ENCODE results near the gene WDR88. TPM values are rescaled to one million over a fixed set of nuclear protein-coding genes. Genes with fewer than 3 reads are reported as not detected.

The WDR88 gene
- polyA plus RNA-seq, 2 of the 4 experiments (the other 2 are of a cell fraction) = 0.04 TPM; not detected in 1

DNA sequence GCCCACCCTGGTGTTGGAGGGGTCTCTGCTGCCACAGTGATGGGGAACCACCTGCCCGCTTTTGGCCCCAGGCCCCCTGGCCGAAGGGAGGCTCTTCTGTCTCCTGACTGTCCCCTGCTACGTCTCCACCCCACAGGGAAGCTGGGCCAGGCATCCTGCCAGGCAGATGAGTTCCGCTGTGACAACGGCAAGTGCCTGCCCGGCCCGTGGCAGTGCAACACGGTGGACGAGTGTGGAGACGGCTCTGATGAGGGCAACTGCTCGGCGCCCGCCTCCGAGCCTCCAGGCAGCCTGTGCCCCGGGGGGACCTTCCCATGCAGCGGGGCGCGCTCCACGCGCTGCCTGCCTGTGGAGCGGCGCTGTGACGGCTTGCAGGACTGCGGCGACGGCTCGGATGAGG is 73.2 kb downstream of the WDR88 start:
- Histone ChIP-seq H3K27ac (no peak overlapping the region), H3K4me3 (no peak overlapping the region), H3K4me1 (no peaks in the 10 kb centered on the region), H3K9me3 (no peaks in the 10 kb centered on the region), H3K4me2 (no peak overlapping the region)
- TF ChIP-seq RAD21 (conservative IDR thresholded peaks at IDR 0.05 in 1 of 2, IDR thresholded peaks at IDR 0.05 in 1 of 2) = no peak
- TF ChIP-seq, protein P1, sequence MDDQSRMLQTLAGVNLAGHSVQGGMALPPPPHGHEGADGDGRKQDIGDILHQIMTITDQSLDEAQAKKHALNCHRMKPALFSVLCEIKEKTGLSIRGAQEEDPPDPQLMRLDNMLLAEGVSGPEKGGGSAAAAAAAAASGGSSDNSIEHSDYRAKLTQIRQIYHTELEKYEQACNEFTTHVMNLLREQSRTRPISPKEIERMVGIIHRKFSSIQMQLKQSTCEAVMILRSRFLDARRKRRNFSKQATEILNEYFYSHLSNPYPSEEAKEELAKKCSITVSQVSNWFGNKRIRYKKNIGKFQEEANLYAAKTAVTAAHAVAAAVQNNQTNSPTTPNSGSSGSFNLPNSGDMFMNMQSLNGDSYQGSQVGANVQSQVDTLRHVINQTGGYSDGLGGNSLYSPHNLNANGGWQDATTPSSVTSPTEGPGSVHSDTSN (IDR thresholded peaks at IDR 0.05) = no peak
- CTCF ChIA-PET = interaction anchor here (0.7 to 2.9 kb wide), 3 partner anchors 21 to 61 kb away, joined by 3 to 10 read pairs (median 7); no protein-coding TSS in a partner anchor
- POLR2A ChIA-PET = no interaction called here
- 94% methylated on average over 27 of the region's 27 CpGs for WGBS (ENCODE audit: missing lambda C conversion rate)
- ATAC-seq (no peak), FAIRE-seq (no peak), DNase-seq (ENCODE audit: low read depth in 1 of 2, low spot score in 1 of 2) (no peak)

DNA sequence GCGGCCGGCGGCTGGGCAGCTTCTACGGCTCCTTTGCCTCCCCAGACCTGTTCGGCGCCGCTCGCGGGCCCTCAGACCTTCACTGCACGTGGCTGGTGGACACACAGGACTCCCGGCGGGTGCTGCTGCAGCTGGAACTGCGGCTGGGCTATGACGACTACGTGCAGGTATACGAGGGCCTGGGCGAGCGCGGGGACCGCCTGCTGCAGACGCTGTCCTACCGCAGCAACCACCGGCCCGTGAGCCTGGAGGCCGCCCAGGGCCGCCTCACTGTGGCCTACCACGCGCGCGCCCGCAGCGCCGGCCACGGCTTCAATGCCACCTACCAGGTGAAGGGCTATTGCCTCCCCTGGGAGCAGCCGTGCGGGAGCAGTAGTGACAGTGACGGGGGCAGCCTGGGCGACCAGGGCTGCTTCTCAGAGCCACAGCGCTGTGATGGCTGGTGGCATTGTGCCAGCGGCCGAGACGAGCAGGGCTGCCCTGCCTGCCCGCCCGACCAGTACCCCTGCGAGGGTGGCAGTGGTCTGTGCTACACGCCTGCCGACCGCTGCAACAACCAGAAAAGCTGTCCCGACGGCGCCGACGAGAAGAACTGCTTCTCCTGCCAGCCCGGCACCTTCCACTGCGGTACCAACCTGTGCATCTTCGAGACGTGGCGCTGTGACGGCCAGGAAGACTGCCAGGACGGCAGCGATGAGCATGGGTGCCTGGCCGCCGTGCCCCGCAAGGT is 73.8 kb downstream of the WDR88 start:
- Histone ChIP-seq H3K9me3 (no peaks in the 10 kb centered on the region), H3K27ac (no peak overlapping the region), H3K4me2 (no peak overlapping the region), H3K4me3 (no peak overlapping the region), H3K4me1 (no peaks in the 10 kb centered on the region)
- 94% methylated on average over 59 of the region's 64 CpGs for WGBS (ENCODE audit: missing lambda C conversion rate)
- no peak for DNase-seq (ENCODE audit: low read depth in 1 of 2, low spot score in 1 of 2)
- TF ChIP-seq CHD2 (IDR thresholded peaks at IDR 0.05; ENCODE audit: low read length, partially characterized antibody) = no peak
- no peak for FAIRE-seq
- ChIA-PET CTCF (interaction anchor here (0.7 to 2.9 kb wide), 4 partner anchors 22 to 61 kb away, joined by 3 to 10 read pairs (median 7); no protein-coding TSS in a partner anchor), POLR2A (interaction anchor here (0.8 kb wide), 1 partner anchor 29 kb away, joined by 3 read pairs; no protein-coding TSS in a partner anchor)
- no peak for ATAC-seq

DNA sequence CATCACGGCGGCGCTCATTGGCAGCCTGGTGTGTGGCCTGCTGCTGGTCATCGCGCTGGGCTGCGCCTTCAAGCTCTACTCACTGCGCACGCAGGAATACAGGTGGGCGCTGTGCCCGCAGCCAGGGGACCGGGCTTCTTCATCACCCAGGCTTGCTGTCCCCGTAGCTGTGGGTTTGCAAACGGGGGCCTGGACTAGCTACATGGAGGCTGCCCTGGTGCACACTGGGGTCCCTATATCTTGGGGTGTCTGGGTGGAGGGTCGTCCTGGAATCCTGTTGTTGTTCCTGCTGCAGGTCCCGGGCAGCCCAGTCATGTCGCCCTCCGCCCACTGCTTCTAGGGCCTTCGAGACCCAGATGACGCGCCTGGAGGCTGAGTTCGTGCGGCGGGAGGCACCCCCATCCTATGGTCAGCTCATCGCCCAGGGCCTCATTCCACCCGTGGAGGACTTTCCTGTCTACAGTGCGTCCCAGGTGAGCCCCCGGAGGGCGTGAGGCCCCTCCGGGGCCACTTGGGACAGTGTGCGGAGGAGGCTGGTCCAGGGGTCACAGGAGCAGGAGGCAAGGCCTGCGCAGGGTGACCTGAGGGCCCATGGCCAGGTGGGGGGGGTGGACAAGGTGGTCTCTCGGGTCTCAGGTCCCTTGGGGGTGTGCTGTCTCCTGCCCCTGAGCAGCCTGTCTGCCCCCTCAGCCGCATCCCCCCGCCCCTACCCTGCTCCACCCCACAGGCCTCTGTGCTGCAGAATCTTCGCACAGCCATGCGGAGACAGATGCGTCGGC is 74.5 kb downstream of the WDR88 start:
- ChIA-PET CTCF (interaction anchor here (1.5 to 2.9 kb wide), 2 partner anchors 22 to 62 kb away, joined by 7 to 10 read pairs; no protein-coding TSS in a partner anchor), POLR2A (interaction anchor here (0.8 kb wide), 1 partner anchor 30 kb away, joined by 3 read pairs; no protein-coding TSS in a partner anchor)
- H3K4me1 ChIP-seq = no peaks in the 10 kb centered on the region
- H3K4me3 ChIP-seq = no peak overlapping the region
- WGBS (ENCODE audit: missing lambda C conversion rate) = 89% methylated on average over 38 of the region's 38 CpGs
- no peak for TF ChIP-seq ZC3H11A (IDR thresholded peaks at IDR 0.05)
- no peak for TF ChIP-seq EP300 (IDR thresholded peaks at IDR 0.05)
- no peak for TF ChIP-seq CBX2 (IDR thresholded peaks at IDR 0.05; ENCODE audit: borderline replicate concordance, low read depth)
- TF ChIP-seq RCOR1 (IDR thresholded peaks at IDR 0.05; ENCODE audit: low read depth, low read length) = no peak
- no peak for TF ChIP-seq HOXB13 (CRISPR knock-in tag; IDR thresholded peaks at IDR 0.05; ENCODE audit: low read depth)
- TF ChIP-seq BHLHE40 (IDR thresholded peaks at IDR 0.05; ENCODE audit: low read depth, low read length) = no peak
- TF ChIP-seq CHD4 (IDR thresholded peaks at IDR 0.05; ENCODE audit: borderline replicate concordance) = no peak
- TF ChIP-seq SREBF2 (IDR thresholded peaks at IDR 0.05) = no peak
- no peak for TF ChIP-seq JUNB (IDR thresholded peaks at IDR 0.05)
- no peak for TF ChIP-seq ESRRA (IDR thresholded peaks at IDR 0.05; ENCODE audit: borderline replicate concordance, low read length)
- TF ChIP-seq HOXA7 (CRISPR knock-in tag; IDR thresholded peaks at IDR 0.05) = no peak
- TF ChIP-seq CBX8 (IDR thresholded peaks at IDR 0.05) = no peak
- TF ChIP-seq EHF (CRISPR knock-in tag; IDR thresholded peaks at IDR 0.05) = no peak
- FAIRE-seq (no peak), DNase-seq (ENCODE audit: low read depth in 1 of 2, low spot score in 1 of 2) (no peak), ATAC-seq (no peak)
- no peaks in the 10 kb centered on the region for H3K9me3 ChIP-seq
- H3K27ac ChIP-seq = no peak overlapping the region
- no peak overlapping the region for H3K4me2 ChIP-seq

DNA sequence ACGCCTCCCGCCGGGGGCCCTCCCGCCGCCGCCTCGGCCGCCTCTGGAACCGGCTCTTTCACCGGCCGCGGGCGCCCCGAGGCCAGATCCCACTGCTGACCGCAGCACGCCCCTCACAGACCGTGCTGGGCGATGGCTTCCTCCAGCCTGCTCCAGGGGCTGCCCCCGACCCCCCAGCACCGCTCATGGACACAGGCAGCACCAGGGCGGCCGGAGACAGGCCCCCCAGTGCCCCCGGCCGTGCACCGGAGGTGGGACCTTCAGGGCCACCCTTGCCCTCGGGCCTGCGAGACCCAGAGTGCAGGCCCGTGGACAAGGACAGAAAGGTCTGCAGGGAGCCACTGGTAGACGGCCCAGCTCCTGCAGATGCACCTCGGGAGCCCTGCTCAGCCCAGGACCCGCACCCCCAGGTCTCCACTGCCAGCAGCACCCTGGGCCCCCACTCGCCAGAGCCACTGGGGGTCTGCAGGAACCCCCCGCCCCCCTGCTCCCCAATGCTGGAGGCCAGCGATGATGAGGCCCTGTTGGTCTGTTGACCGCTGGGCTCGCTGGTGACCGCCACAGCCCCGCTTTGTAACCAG is 75.2 kb downstream of the WDR88 start:
- ChIA-PET POLR2A (no interaction called here), CTCF (interaction anchor here (0.5 to 3.0 kb wide), 7 partner anchors 10 to 195 kb away, joined by 3 to 18 read pairs (median 7); no protein-coding TSS in a partner anchor)
- 92% methylated on average over 25 of the region's 38 CpGs for WGBS (ENCODE audit: missing lambda C conversion rate)
- TF ChIP-seq FOXS1 (CRISPR knock-in tag; IDR thresholded peaks at IDR 0.05) = no peak
- TF ChIP-seq, protein P2, sequence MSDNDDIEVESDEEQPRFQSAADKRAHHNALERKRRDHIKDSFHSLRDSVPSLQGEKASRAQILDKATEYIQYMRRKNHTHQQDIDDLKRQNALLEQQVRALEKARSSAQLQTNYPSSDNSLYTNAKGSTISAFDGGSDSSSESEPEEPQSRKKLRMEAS (IDR thresholded peaks at IDR 0.05) = no peak
- DNase-seq (ENCODE audit: low read depth in 1 of 2, low spot score in 1 of 2) (no peak), ATAC-seq (no peak), FAIRE-seq (no peak)
- no peak overlapping the region for H3K4me3 ChIP-seq
- no peak overlapping the region for H3K27ac ChIP-seq
- H3K4me1 ChIP-seq = no peaks in the 10 kb centered on the region
- H3K4me2 ChIP-seq = no peak overlapping the region
- H3K9me3 ChIP-seq = no peaks in the 10 kb centered on the region

Measured in A549 (cell line).